Neutrophil (primary cell): ENCODE measurements around the gene POTEJ.
"Not testable (repeated sequence)": the region's sequence is repeated elsewhere in the genome, so short reads cannot be mapped to it uniquely, and the experiment has no call there.

ENCODE experiments used
- H3K27ac ChIP-seq: fragments of 200-600 bp; sonication (generic); 2 replicates; pipeline ENCODE4 v1.5.1; 2016; ENCODE audit warnings: mild to moderate bottlenecking, moderate library complexity
- H3K27me3 ChIP-seq: fragments of 200-600 bp; sonication (generic); 2 replicates; pipeline ENCODE4 v1.6.0; 2016; ENCODE audit warnings: mild to moderate bottlenecking
- H3K36me3 ChIP-seq: fragments of 200-600 bp; sonication (generic); 2 replicates; pipeline ENCODE4 v1.5.1; 2017
- H3K4me1 ChIP-seq, 2 experiments: fragments of 200-600 bp in 1 of 2; sonication (generic) in 1 of 2; 1 replicate in 1 of 2; 2 replicates in 1 of 2; pipeline versions ENCODE4 v1.5.1 to v1.6.1; 2013 to 2016; ENCODE audit warnings: low read depth in 1 of 2, low read length in 1 of 2, mild to moderate bottlenecking in 1 of 2, moderate library complexity in 1 of 2; ENCODE audit not compliant: control insufficient read depth in 1 of 2, insufficient read depth in 1 of 2
- H3K4me3 ChIP-seq, 2 experiments: fragments of 200-600 bp in 1 of 2; sonication (generic) in 1 of 2; 1 replicate in 1 of 2; 2 replicates in 1 of 2; pipeline ENCODE4 v1.5.1; 2013 to 2016; ENCODE audit warnings: low read depth in 1 of 2, low read length in 1 of 2, mild to moderate bottlenecking in 1 of 2, moderate library complexity in 1 of 2
- H3K9me3 ChIP-seq: fragments of 200-600 bp; sonication (generic); 2 replicates; pipeline ENCODE4 v1.5.1; 2016

Gene POTEJ

DNA sequence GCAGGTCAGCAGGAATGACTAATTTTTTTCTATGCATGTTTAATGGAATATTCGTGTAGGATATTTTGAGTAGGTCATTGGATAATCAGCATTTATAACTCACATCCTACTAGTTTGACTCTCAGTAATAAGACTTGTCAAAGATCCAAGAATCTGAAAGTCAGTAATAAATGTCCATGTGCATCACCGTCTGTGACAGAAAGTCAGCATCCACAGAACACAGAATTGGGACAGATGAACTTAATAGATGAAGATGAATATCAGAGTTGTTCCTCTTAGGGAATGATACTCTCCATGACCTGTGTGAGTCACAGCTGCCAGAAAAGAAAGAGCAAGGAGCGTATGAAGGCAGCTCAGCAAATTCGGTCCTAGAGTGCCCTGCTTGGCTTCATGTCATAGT, 30.4 kb downstream of the POTEJ start:
- not testable (repeated sequence) for H3K27ac ChIP-seq, H3K4me3 ChIP-seq, H3K9me3 ChIP-seq, H3K4me1 ChIP-seq, H3K27me3 ChIP-seq, H3K36me3 ChIP-seq

DNA sequence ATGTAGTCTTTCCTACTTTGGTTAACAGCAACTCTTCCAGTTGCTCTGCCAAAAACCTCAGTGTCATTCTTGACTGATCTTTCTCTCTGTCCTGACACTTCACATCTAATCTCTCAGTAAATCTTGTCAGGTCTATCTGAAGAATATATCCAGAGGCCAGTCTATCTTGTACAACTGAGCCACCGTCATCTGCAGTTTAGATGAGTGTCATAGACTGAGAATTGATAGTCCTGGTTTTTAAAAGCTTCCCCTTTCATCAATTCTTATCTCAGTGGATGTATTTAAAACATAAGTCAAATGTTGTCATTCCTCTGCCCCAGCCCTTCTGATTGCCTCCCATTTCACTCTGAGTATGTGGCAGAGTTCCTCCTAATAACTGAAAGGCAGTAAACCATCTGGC, 38.0 kb downstream of the POTEJ start:
- not testable (repeated sequence) for H3K4me3 ChIP-seq, H3K4me1 ChIP-seq, H3K27me3 ChIP-seq, H3K9me3 ChIP-seq, H3K27ac ChIP-seq, H3K36me3 ChIP-seq

- H3K36me3 ChIP-seq, H3K4me1 ChIP-seq, H3K4me3 ChIP-seq, H3K27ac ChIP-seq, H3K9me3 ChIP-seq, H3K27me3 ChIP-seq: not testable (repeated sequence)
Measured at GRCh38 chr2:130664506-130664905, 53.3 kb downstream of the POTEJ start.

GRCh38 chr2:130665596-130665995, 54.4 kb downstream of the POTEJ start:
- H3K36me3 ChIP-seq, H3K27me3 ChIP-seq, H3K9me3 ChIP-seq, H3K4me3 ChIP-seq, H3K27ac ChIP-seq, H3K4me1 ChIP-seq: not testable (repeated sequence)

- not testable (repeated sequence) for H3K4me1 ChIP-seq, H3K4me3 ChIP-seq, H3K36me3 ChIP-seq, H3K27ac ChIP-seq, H3K9me3 ChIP-seq, H3K27me3 ChIP-seq
Measured at GRCh38 chr2:130667516-130667915, 56.3 kb downstream of the POTEJ start.

GRCh38 chr2:130670026-130670745, 58.9 kb downstream of the POTEJ start:
- not testable (repeated sequence) for H3K4me1 ChIP-seq, H3K27ac ChIP-seq, H3K4me3 ChIP-seq, H3K9me3 ChIP-seq, H3K36me3 ChIP-seq, H3K27me3 ChIP-seq

- not testable (repeated sequence) for H3K27ac ChIP-seq, H3K4me1 ChIP-seq, H3K4me3 ChIP-seq, H3K36me3 ChIP-seq, H3K9me3 ChIP-seq
- H3K27me3 ChIP-seq, result peaks cover 33% of the 10 kb centered on the region
Measured at GRCh38 chr2:130692041-130692770, 81.0 kb downstream of the POTEJ start.

GRCh38 chr2:130693474-130693873, 82.2 kb downstream of the POTEJ start:
- H3K9me3 ChIP-seq, H3K36me3 ChIP-seq, H3K4me1 ChIP-seq, H3K4me3 ChIP-seq, H3K27ac ChIP-seq: not testable (repeated sequence)
- peaks cover 33% of the 10 kb centered on the region for H3K27me3 ChIP-seq

DNA sequence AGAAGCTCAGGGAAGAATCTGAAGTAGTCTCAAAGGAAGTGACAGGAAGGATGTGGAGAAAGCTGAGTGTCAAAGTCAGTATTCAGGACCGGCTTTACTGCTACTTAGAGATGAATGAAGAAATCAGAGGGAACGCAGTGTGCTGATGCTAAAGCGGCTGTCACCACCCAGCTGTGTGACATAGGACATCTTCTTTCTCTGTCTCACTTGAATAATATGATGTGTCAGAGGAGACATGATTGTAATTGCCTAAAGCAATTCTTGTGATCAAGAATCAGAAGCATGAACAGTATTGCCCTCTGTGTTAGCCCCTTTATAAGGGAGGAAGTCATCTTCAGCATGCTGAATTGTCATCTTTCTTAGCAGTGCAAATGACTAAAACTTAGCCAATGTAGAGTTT, 92.0 kb downstream of the POTEJ start:
- H3K27ac ChIP-seq, H3K9me3 ChIP-seq, H3K4me1 ChIP-seq, H3K4me3 ChIP-seq, H3K36me3 ChIP-seq, H3K27me3 ChIP-seq: not testable (repeated sequence)
